Epidermal melanocyte (primary cell): ENCODE results near the gene EFNA5.

Source experiments
- DNase-seq: peaks from one replicate; pipeline ENCODE4 v3.0.0; 2011; ENCODE audit warnings: low spot score; ENCODE audit not compliant: insufficient read length

Gene EFNA5

GRCh38 chr5:107401470-107402122 lies 269.1 kb downstream of the EFNA5 start:
- no peak for DNase-seq

GRCh38 chr5:107400328-107400727 lies 270.4 kb downstream of the EFNA5 start:
- DNase-seq, result no peak

- DNase-seq, result no peak
These were observed 272.0 kb downstream of the EFNA5 start for GRCh38 chr5:107398703-107399102.

- DNase-seq, result no peak
These were observed 274.4 kb downstream of the EFNA5 start for GRCh38 chr5:107396351-107396690.

GRCh38 chr5:107395632-107396350 lies 274.9 kb downstream of the EFNA5 start:
- DNase-seq, result no peak

GRCh38 chr5:107393851-107394250 lies 276.9 kb downstream of the EFNA5 start:
- no peak for DNase-seq

DNA sequence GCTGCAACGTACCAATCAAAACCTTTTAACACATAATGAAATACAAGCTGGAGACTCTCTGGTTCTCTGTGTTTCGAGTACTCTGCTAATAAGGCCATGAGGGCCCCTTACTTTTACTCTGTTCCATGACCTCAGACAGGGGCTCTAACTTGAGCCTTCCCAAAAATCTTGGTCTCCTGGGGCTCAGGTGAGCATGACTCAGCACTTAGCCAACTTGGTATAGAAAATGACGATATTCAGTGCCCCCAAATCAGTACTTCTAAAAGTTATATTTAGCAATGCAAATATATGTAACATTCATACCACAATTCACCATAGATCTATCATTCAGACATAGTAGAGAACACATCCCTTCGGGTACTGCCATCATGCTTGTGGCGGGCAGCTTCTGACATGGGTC lies 278.9 kb downstream of the EFNA5 start:
- DNase-seq, result no peak

- no peak for DNase-seq
These were observed 281.0 kb downstream of the EFNA5 start for GRCh38 chr5:107389775-107390148.

GRCh38 chr5:107389130-107389774 lies 281.5 kb downstream of the EFNA5 start:
- no peak for DNase-seq

DNA sequence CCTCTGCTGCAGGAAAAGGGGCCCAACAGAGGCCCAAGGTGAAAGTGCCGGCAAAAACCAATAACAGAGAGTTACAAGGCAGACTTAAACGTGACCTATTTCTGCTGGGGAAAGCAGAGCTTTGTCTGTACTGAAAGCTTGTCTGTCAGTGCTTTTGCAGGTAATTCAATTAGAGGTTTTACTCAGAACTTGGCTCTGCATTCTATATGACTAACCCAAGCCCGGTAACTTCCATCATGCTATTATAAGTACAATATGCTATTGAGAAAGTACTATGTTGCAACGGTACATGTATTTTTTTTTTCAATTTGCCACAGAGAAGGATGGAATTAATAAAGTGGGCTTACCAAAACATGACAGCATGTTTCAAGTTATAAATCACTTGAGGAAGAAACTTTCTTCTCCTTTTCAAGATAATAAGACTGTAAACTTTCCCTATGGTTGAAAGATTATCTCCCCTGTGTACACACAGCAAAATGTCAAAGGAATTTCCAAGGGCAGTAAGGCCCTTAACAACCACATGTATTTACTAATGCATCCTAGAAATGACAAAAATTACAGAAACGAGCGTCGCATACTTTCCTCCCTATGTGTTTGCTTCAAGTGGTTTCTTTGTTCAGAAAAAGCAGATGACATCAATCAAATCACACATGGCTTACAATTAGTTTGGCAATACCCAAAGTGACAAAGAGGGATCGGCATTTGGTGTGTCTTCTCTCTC lies 282.4 kb downstream of the EFNA5 start:
- DNase-seq, result no peak

GRCh38 chr5:107387526-107388140 lies 283.1 kb downstream of the EFNA5 start:
- DNase-seq, result no peak

DNA sequence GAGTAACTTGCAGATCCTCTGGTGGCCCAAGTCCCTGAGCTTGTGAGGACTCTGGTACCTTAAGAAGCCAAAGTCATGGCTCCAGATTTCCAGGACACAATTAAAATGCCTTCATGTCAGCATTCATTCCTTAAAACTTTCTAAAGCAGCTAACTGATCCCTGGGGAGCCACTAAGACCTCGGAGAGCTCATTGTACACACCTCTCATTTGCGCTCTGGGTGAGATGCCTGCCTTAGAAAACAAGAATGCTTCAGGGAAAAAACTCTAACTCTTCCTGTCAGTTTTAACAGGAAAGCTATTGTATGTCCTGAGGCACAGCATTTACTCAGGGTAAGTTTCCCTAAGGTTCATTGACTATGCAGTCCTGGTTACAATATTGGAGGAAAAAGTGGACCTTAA lies 285.0 kb downstream of the EFNA5 start:
- DNase-seq, result no peak

DNA sequence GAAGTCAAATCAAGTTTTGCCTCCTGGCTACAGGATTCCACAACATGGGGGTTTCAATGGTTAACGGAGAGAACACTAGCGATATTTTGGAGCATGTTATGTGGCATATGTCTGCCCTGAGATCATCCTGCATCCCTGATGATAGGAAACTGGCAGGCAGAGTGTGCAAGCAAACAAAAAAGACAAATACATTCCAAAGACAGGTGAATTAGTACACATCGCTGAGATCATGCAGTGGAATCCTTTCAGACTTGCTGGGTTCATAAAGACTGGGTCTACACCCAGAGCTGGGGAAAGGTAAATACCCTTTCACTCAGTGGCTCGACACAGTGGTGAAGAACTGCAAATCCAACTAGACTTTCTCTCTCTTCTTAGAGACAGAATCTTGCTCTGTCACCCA lies 286.5 kb downstream of the EFNA5 start:
- DNase-seq, result no peak

GRCh38 chr5:107383414-107383813 lies 287.3 kb downstream of the EFNA5 start:
- no peak for DNase-seq

- no peak for DNase-seq
These were observed 289.4 kb downstream of the EFNA5 start for GRCh38 chr5:107381189-107381856.

GRCh38 chr5:107380654-107381053 lies 290.1 kb downstream of the EFNA5 start:
- no peak for DNase-seq

- no peak for DNase-seq
These were observed 292.4 kb downstream of the EFNA5 start for GRCh38 chr5:107378218-107378899.

DNA sequence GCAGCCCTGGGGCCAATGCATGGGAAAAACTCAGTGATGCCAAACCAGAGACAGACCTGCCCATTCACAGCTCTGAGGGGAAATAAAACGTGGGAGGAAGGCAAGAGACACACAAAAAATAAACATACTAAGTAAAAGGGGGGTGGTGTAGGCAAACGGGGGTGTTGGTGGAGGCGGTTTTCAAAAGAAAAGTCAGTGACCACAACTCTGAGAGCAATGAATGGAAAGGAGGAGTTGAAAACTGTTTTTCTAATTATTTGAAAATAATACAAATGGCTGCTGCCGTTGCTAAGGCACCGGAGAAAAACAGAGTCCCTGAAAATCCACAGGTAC lies 293.5 kb downstream of the EFNA5 start:
- no peak for DNase-seq

DNA sequence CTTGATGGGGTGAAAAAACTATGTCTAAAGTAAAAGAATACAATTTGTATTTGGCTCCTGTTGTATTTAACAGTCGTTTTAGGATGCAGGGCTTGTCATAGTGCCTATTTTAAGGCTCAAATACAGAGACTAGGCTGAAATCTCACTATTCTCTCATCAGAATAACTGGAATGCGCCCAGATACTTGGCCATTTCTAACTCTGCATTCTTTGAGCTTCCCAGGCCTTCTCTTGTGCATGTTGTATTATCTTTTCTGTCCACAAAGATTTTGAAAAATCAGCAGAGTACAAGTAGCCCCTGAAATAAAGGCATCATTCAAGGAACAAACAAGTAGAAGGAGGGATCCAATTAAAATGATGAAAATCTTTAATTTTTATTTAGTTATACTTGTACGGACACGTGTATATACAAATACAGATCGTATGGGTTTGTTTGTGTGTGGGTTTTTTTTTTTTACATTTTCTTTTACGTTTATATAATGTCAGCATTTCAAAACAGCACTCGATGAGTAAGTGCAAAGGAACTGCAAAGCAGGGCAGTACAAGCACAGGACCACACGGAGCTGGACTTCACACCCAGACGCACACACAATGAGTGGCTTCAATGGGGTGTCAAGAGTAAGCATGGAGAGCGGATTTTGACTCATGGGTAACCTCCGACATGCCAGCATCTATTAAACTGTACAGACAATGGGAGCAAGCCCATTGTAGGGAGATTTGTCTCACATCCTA lies 294.0 kb downstream of the EFNA5 start:
- no peak for DNase-seq
